WTC11 (cell line): ENCODE measurements around the gene TNFAIP8L1. TPM values are rescaled to one million over a fixed set of nuclear protein-coding genes. Genes with fewer than 3 reads are reported as not detected.

Source experiments
- ATAC-seq: fragments of 200-7000 bp; cut with Tn5 transposase; 2 replicates; pipeline ENCODE4 v1.10.0; 2021; ENCODE audit warnings: mild to moderate bottlenecking, moderate library complexity
- CTCF ChIA-PET: fragments of 300-600 bp; sonication (Branson Sonifier 250); formaldehyde crosslinking; loops from one replicate; lab custom pipeline; 2021; ENCODE audit warnings: antibody characterized with exemption; lab: Charles Lee
- POLR2A ChIA-PET: fragments of 350-600 bp; sonication (Branson Sonifier 250); formaldehyde crosslinking; loops from one replicate; lab custom pipeline; 2021; ENCODE audit warnings: antibody characterized with exemption; lab: Charles Lee
- DNase-seq: peaks from one replicate; pipeline ENCODE4 v3.0.0; 2021; ENCODE audit warnings: low spot score
- H3K27ac Mint-ChIP-seq: 2 replicates; pipeline ENCODE4 v1.8.0; 2021; ENCODE audit warnings: mixed read lengths
- H3K27me3 Mint-ChIP-seq: 2 replicates; pipeline ENCODE4 v1.8.0; 2021; ENCODE audit warnings: low read depth, mild to moderate bottlenecking, moderate library complexity, mixed read lengths
- H3K36me3 Mint-ChIP-seq: 2 replicates; pipeline ENCODE4 v1.8.0; 2021; ENCODE audit warnings: mixed read lengths
- H3K4me1 Mint-ChIP-seq: 2 replicates; pipeline ENCODE4 v1.8.0; 2022; ENCODE audit warnings: mixed read lengths
- H3K4me3 Mint-ChIP-seq: 2 replicates; pipeline ENCODE4 v1.8.0; 2021; ENCODE audit warnings: mild to moderate bottlenecking, moderate library complexity, mixed read lengths
- H3K9me3 Mint-ChIP-seq: 2 replicates; pipeline ENCODE4 v1.8.0; 2021; ENCODE audit warnings: mixed read lengths
- E2F5 ChIP-seq: sonication (generic); formaldehyde crosslinking; IDR thresholded peaks from 2 replicates; pipeline ENCODE4 v1.8.1; 2022; ENCODE audit warnings: mild to moderate bottlenecking, moderate library complexity, missing genetic modification reagents
- GTF2I ChIP-seq: fragments of 250-450 bp; sonication (Bioruptor Pico); conservative IDR thresholded peaks from 2 replicates; pipeline ENCODE4 v1.4.0; 2021; ENCODE audit warnings: mild to moderate bottlenecking
- HMGA2 ChIP-seq: fragments of 250-450 bp; sonication (Bioruptor Pico); IDR thresholded peaks from 2 replicates; pipeline ENCODE4 v1.4.0; 2021; ENCODE audit warnings: mild to moderate bottlenecking, moderate library complexity
- IRF2 ChIP-seq: sonication (generic); formaldehyde crosslinking; IDR thresholded peaks from 2 replicates; pipeline ENCODE4 v1.8.0; 2022; ENCODE audit warnings: low read depth, missing genetic modification reagents, borderline replicate concordance
- MLX ChIP-seq: sonication (generic); formaldehyde crosslinking; IDR thresholded peaks from 2 replicates; pipeline ENCODE4 v1.8.1; 2023; ENCODE audit warnings: mild to moderate bottlenecking, missing genetic modification reagents, moderate library complexity
- NFATC4 ChIP-seq: fragments of 250-450 bp; sonication (Bioruptor Pico); IDR thresholded peaks from 2 replicates; pipeline ENCODE4 v1.9.0; 2021; ENCODE audit warnings: mild to moderate bottlenecking
- SP1 ChIP-seq: sonication (generic); formaldehyde crosslinking; conservative IDR thresholded peaks from 2 replicates; pipeline ENCODE4 v1.8.1; 2022; ENCODE audit warnings: missing genetic modification reagents
- ZNF138 ChIP-seq: sonication (generic); formaldehyde crosslinking; conservative IDR thresholded peaks from 2 replicates; pipeline ENCODE4 v1.8.1; 2022; ENCODE audit warnings: mild to moderate bottlenecking, moderate library complexity, missing genetic modification reagents
- ZNF219 ChIP-seq: sonication (generic); formaldehyde crosslinking; IDR thresholded peaks from 2 replicates; pipeline ENCODE4 v1.8.0; 2023; ENCODE audit warnings: missing genetic modification reagents, mild to moderate bottlenecking, borderline replicate concordance
- ZNF281 ChIP-seq: sonication (generic); formaldehyde crosslinking; IDR thresholded peaks from 2 replicates; pipeline ENCODE4 v1.8.0; 2023; ENCODE audit warnings: mild to moderate bottlenecking, missing genetic modification reagents
- ZNF396 ChIP-seq: fragments of 250-450 bp; sonication (Bioruptor Pico); IDR thresholded peaks from 2 replicates; pipeline ENCODE4 v1.8.0; 2021; ENCODE audit warnings: mild to moderate bottlenecking, moderate library complexity, borderline replicate concordance
- total RNA-seq: library from RNA; stranded (reverse); gene quantifications from 3 replicates; pipeline ENCODE4 v1.2.3, GENCODE V29; 2021
- TF ChIP-seq, protein P1 (sequence below): fragments of 250-450 bp; sonication (Bioruptor Pico); IDR thresholded peaks from 2 replicates; pipeline ENCODE4 v1.9.0; 2021; ENCODE audit warnings: mild to moderate bottlenecking
- TF ChIP-seq, protein P2 (sequence below): fragments of 200-600 bp; IDR thresholded peaks from 2 replicates; pipeline ENCODE4 v1.8.0; 2022; ENCODE audit warnings: antibody characterized with exemption

Gene TNFAIP8L1
- total RNA-seq, 1 experiment from 2014 or later = 8.7 TPM

DNA sequence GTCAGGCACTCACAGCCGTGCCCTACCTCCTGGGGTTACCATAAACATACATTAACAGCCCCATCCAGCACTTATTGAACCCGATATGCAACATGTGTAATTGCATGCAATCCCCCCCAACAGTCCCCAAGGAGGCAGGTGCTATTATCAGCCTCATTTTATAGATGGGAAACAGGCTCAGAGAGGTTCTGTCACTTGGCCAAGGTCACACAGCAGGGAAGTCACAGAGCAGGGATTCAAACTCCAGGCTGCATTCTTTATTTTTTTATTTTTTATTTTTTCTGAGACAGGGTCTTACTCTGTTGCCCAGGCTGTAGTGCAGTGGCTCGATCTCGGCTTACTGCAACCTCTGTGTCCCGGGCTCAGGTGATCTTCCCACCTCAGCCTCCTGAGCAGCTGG is 38.4 kb upstream of the TNFAIP8L1 start (continued):
- TF ChIP-seq, protein P1, sequence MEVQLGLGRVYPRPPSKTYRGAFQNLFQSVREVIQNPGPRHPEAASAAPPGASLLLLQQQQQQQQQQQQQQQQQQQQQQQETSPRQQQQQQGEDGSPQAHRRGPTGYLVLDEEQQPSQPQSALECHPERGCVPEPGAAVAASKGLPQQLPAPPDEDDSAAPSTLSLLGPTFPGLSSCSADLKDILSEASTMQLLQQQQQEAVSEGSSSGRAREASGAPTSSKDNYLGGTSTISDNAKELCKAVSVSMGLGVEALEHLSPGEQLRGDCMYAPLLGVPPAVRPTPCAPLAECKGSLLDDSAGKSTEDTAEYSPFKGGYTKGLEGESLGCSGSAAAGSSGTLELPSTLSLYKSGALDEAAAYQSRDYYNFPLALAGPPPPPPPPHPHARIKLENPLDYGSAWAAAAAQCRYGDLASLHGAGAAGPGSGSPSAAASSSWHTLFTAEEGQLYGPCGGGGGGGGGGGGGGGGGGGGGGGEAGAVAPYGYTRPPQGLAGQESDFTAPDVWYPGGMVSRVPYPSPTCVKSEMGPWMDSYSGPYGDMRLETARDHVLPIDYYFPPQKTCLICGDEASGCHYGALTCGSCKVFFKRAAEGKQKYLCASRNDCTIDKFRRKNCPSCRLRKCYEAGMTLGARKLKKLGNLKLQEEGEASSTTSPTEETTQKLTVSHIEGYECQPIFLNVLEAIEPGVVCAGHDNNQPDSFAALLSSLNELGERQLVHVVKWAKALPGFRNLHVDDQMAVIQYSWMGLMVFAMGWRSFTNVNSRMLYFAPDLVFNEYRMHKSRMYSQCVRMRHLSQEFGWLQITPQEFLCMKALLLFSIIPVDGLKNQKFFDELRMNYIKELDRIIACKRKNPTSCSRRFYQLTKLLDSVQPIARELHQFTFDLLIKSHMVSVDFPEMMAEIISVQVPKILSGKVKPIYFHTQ (CRISPR knock-in tag) = no peak
- no peak for TF ChIP-seq SP1
- no peak for TF ChIP-seq GTF2I (CRISPR knock-in tag)
- TF ChIP-seq ZNF138 = no peak
- no peak for TF ChIP-seq IRF2
- TF ChIP-seq ZNF396 (CRISPR knock-in tag) = no peak
- TF ChIP-seq HMGA2 (CRISPR knock-in tag) = no peak

DNA sequence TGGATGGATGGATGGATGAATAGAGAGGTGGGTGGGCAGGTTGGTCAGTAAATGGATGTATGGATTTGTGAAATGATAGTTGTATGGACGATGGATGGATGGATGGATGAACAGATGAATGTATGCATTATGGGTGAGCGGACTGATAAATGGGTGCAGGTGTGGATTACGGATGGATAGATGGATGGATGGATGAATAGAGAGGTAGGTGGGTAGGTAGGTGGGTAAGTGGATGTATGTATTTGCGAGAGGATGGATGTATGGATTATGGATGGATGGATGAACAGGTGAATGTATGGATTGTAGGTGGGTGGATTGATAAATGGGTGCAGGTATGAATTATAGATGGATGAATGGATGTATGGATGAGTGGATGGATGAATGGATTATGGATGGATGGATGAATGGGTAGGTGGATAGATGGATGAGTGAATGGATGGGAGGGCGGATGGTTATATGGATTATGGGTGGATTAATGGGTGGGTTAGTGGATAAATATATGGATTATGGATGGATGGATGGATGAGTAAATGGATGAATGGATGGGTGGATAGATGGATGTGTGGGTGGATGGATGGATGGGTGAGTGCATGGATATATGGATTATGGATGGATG is 37.0 kb upstream of the TNFAIP8L1 start:
- no peaks in the 10 kb centered on the region for H3K36me3 Mint-ChIP-seq
- ATAC-seq (no peak), DNase-seq (no peak)
- ChIA-PET CTCF (no interaction called here), POLR2A (no interaction called here)
- no peak overlapping the region for H3K4me3 Mint-ChIP-seq
- TF ChIP-seq GTF2I (CRISPR knock-in tag) (no peak), MLX (CRISPR knock-in tag) (no peak), NFATC4 (CRISPR knock-in tag) (no peak), E2F5 (no peak), ZNF219 (CRISPR knock-in tag) (no peak)
- H3K9me3 Mint-ChIP-seq = no peaks in the 10 kb centered on the region
- peaks cover 42% of the 10 kb centered on the region for H3K27me3 Mint-ChIP-seq
- H3K4me1 Mint-ChIP-seq = peaks cover 7% of the 10 kb centered on the region
- no peak overlapping the region for H3K27ac Mint-ChIP-seq

DNA sequence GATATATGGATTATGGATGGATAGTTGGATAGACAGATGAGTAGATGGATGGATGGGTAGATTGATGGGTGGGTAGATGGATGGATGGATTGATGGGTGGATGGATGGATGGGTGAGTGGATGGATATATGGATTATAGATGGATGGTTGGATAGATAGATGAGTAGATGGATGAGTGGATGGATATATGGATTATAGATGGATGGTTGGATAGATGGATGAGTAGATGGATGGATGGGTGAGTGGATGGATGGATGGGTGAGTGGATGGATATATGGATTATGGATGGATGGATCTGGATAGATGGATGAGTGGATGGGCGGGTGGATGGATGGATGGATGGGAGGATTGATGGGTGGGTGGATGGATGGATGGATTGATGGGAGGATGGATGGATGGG is 36.4 kb upstream of the TNFAIP8L1 start:
- DNase-seq (no peak), ATAC-seq (no peak)
- Mint-ChIP-seq H3K9me3 (no peaks in the 10 kb centered on the region), H3K27me3 (peaks cover 44% of the 10 kb centered on the region), H3K4me1 (0 out of 2 replicates have a peak, but pooled peaks cover 6% of the 10 kb centered on the region), H3K36me3 (no peaks in the 10 kb centered on the region), H3K27ac (no peak overlapping the region), H3K4me3 (no peak overlapping the region)
- CTCF ChIA-PET = no interaction called here
- POLR2A ChIA-PET = no interaction called here
- TF ChIP-seq, protein P2, sequence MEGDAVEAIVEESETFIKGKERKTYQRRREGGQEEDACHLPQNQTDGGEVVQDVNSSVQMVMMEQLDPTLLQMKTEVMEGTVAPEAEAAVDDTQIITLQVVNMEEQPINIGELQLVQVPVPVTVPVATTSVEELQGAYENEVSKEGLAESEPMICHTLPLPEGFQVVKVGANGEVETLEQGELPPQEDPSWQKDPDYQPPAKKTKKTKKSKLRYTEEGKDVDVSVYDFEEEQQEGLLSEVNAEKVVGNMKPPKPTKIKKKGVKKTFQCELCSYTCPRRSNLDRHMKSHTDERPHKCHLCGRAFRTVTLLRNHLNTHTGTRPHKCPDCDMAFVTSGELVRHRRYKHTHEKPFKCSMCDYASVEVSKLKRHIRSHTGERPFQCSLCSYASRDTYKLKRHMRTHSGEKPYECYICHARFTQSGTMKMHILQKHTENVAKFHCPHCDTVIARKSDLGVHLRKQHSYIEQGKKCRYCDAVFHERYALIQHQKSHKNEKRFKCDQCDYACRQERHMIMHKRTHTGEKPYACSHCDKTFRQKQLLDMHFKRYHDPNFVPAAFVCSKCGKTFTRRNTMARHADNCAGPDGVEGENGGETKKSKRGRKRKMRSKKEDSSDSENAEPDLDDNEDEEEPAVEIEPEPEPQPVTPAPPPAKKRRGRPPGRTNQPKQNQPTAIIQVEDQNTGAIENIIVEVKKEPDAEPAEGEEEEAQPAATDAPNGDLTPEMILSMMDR = no peak
- TF ChIP-seq ZNF281 (CRISPR knock-in tag) (no peak), E2F5 (no peak)
